GM12872 (cell line): ENCODE measurements around the gene CACNA1I.

Experiments
- CTCF ChIP-seq: IDR thresholded peaks from 3 replicates; pipeline ENCODE4 v1.5.1; 2011; ENCODE audit warnings: low read depth, mild to moderate bottlenecking, low read length, moderate library complexity; ENCODE audit not compliant: insufficient read depth

CACNA1I gene

GRCh38 chr22:39733191-39733590, 162.6 kb downstream of the CACNA1I start:
- TF ChIP-seq CTCF, result no peak

- no peak for TF ChIP-seq CTCF
These were observed 164.3 kb downstream of the CACNA1I start for GRCh38 chr22:39734866-39735265.

GRCh38 chr22:39735776-39736175, 165.2 kb downstream of the CACNA1I start:
- no peak for TF ChIP-seq CTCF

GRCh38 chr22:39738746-39739145, 168.2 kb downstream of the CACNA1I start:
- no peak for TF ChIP-seq CTCF
